Stimulated activated CD8-positive, alpha-beta memory T cell treated with anti-CD3 and anti-CD28 coated beads, Interleukin-15, amount 100 ng/mL, for 24 hours (primary cell): Measurements from ENCODE around the gene CDKN2D.
"Not testable (repeated sequence)": the region's sequence is repeated elsewhere in the genome, so short reads cannot be mapped to it uniquely, and the experiment has no call there.

Experiments
- DNase-seq: peaks from one replicate; pipeline ENCODE4 v3.0.0-alpha.2; 2020; ENCODE audit warnings: low read depth

The CDKN2D gene

GRCh38 chr19:10580979-10581631 is 12.3 kb upstream of the CDKN2D start:
- DNase-seq, result peak; percentile 69

GRCh38 chr19:10577951-10578350 is 9.2 kb upstream of the CDKN2D start:
- DNase-seq, result no peak

- no peak for DNase-seq
These were observed 6.4 kb upstream of the CDKN2D start for GRCh38 chr19:10575011-10575716.

- DNase-seq, result no peak
These were observed 5.7 kb upstream of the CDKN2D start for GRCh38 chr19:10574462-10574861.

GRCh38 chr19:10573793-10574192 is 5.0 kb upstream of the CDKN2D start:
- not testable (repeated sequence) for DNase-seq

GRCh38 chr19:10568062-10568825 is 535 bp downstream of the CDKN2D start:
- DNase-seq, result no peak

- DNase-seq, result no peak
These were observed 1.1 kb downstream of the CDKN2D start for GRCh38 chr19:10567656-10568055.

- no peak for DNase-seq
These were observed 1.9 kb downstream of the CDKN2D start for GRCh38 chr19:10566658-10567410.

- DNase-seq, result no peak
These were observed 2.4 kb downstream of the CDKN2D start for GRCh38 chr19:10566408-10566657.

- DNase-seq, result peak; percentile 96
These were observed 3.0 kb downstream of the CDKN2D start, which contains the start of gene KRI1 for GRCh38 chr19:10565567-10566407. Gene KRI1, minus strand, starts transcription at chr19:10566010. Its CDS starts 11 bp downstream, at chr19:10565999.

GRCh38 chr19:10565028-10565566 is 3.7 kb downstream of the CDKN2D start:
- no peak for DNase-seq

- DNase-seq, result no peak
These were observed 6.2 kb downstream of the CDKN2D start for GRCh38 chr19:10562609-10563008.

GRCh38 chr19:10560154-10560553 is 8.6 kb downstream of the CDKN2D start:
- no peak for DNase-seq

GRCh38 chr19:10557603-10558197 is 11.1 kb downstream of the CDKN2D start:
- no peak for DNase-seq

GRCh38 chr19:10555610-10555973 is 13.2 kb downstream of the CDKN2D start:
- DNase-seq, result no peak

GRCh38 chr19:10554760-10555609 is 13.8 kb downstream of the CDKN2D start:
- no peak for DNase-seq

- DNase-seq, result no peak
These were observed 14.8 kb downstream of the CDKN2D start for GRCh38 chr19:10553943-10554381.

GRCh38 chr19:10553087-10553667 is 15.6 kb downstream of the CDKN2D start:
- DNase-seq, result no peak

GRCh38 chr19:10552510-10553053 is 16.2 kb downstream of the CDKN2D start:
- DNase-seq, result no peak
